ENCODE results near the gene KCNH3.

Gene KCNH3

DNA sequence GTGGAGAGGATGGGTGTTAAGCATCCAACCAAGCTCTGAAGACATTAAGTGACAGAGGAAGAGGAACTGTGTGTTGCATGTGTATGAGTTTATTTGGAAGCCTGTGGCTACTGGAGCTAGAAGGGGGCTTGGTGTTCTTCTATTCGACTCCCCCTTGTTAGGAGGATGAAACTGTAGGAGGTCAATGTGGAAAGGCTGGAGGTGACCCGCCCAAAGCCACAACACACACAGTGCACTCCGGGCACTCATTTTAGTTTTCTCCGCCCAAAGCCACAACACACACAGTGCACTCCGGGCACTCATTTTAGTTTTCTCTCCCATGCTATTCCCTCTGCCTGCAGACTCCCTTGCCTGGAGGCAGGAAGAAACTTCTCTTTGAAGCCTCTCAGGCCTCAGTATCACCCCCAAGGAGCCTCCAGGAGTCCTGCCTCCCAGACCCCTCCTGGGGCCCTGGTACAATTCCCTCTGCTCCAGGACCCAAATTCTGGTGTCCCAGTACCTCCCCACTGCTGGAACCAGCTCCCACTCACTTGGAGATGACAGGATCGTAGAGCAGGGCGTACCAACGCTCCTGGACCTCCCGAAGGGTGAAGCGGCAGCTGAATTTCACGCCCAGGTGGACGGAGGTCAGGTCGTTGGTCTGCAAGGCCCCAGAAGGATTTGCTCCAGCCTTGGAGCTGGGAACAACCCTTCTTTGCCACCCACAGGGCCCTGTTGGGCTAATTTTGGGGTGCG lies 25.3 kb downstream of the KCNH3 start:
- H3K9ac ChIP-seq, result no peak overlapping the region
- H3K4me1 ChIP-seq, result peaks cover 12% of the 10 kb centered on the region
- no peak overlapping the region for H3K27ac ChIP-seq
- H2AFZ ChIP-seq, result no peak overlapping the region
- peaks cover 3% of the 10 kb centered on the region for H3K79me2 ChIP-seq
- H3K36me3 ChIP-seq (ENCODE audit: control insufficient read depth, insufficient read depth, low read length), result no peaks in the 10 kb centered on the region
- no peak overlapping the region for H3K4me3 ChIP-seq (ENCODE audit: low read depth, low read length)
- H3K4me2 ChIP-seq (ENCODE audit: low read length), result no peak overlapping the region
- H3K27me3 ChIP-seq (ENCODE audit: control insufficient read depth, insufficient read depth, low read length), result no peaks in the 10 kb centered on the region
- no peaks in the 10 kb centered on the region for H3K9me3 ChIP-seq (ENCODE audit: control insufficient read depth, low read length)
- TF ChIP-seq, protein P1, sequence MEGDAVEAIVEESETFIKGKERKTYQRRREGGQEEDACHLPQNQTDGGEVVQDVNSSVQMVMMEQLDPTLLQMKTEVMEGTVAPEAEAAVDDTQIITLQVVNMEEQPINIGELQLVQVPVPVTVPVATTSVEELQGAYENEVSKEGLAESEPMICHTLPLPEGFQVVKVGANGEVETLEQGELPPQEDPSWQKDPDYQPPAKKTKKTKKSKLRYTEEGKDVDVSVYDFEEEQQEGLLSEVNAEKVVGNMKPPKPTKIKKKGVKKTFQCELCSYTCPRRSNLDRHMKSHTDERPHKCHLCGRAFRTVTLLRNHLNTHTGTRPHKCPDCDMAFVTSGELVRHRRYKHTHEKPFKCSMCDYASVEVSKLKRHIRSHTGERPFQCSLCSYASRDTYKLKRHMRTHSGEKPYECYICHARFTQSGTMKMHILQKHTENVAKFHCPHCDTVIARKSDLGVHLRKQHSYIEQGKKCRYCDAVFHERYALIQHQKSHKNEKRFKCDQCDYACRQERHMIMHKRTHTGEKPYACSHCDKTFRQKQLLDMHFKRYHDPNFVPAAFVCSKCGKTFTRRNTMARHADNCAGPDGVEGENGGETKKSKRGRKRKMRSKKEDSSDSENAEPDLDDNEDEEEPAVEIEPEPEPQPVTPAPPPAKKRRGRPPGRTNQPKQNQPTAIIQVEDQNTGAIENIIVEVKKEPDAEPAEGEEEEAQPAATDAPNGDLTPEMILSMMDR (IDR thresholded peaks at IDR 0.05), result no peak

DNA sequence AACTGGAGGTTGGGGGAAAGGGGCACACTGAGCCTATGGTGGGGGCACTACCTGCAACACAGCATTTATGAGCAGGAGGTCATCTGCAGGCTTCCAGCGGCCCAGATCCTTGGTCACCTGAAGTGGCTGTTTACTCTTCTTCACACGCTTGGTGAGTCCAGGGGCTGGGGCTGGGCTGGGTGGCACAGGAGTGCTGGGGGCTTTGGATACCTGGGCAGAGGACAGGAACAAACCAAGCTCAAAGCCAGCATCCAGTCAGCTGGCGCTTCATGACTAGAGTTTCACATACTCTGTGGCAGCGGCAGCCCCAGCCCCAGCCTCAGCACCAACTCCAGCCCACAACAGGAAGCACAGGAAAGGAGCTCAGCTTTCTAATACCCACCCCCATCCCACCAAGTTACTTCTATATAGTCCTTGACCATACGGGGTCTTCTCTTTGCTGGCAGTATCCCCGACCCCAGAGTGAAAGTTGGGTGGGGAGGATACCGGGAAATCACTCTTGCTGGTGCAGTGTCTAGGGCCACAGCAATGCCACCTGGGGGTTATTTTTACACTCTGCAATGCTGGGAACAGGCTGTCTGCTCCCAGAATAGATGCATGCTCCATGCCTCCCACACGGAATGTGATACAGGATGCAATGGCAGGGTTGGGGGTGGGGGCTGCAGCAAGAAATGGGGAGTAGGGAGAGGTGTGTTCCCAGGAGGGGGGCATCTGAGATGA lies 26.0 kb downstream of the KCNH3 start:
- Histone ChIP-seq H2AFZ (no peak overlapping the region), H3K4me2 (ENCODE audit: low read length) (no peak overlapping the region), H3K27me3 (ENCODE audit: control insufficient read depth, insufficient read depth, low read length) (no peaks in the 10 kb centered on the region), H3K4me1 (peaks cover 12% of the 10 kb centered on the region), H3K27ac (no peak overlapping the region), H3K9ac (no peak overlapping the region), H3K36me3 (ENCODE audit: control insufficient read depth, insufficient read depth, low read length) (no peaks in the 10 kb centered on the region), H3K79me2 (peaks cover 6% of the 10 kb centered on the region), H3K4me3 (ENCODE audit: low read depth, low read length) (no peak overlapping the region), H3K9me3 (ENCODE audit: control insufficient read depth, low read length) (no peaks in the 10 kb centered on the region)
- TF ChIP-seq, protein P1 (IDR thresholded peaks at IDR 0.05), result no peak

DNA sequence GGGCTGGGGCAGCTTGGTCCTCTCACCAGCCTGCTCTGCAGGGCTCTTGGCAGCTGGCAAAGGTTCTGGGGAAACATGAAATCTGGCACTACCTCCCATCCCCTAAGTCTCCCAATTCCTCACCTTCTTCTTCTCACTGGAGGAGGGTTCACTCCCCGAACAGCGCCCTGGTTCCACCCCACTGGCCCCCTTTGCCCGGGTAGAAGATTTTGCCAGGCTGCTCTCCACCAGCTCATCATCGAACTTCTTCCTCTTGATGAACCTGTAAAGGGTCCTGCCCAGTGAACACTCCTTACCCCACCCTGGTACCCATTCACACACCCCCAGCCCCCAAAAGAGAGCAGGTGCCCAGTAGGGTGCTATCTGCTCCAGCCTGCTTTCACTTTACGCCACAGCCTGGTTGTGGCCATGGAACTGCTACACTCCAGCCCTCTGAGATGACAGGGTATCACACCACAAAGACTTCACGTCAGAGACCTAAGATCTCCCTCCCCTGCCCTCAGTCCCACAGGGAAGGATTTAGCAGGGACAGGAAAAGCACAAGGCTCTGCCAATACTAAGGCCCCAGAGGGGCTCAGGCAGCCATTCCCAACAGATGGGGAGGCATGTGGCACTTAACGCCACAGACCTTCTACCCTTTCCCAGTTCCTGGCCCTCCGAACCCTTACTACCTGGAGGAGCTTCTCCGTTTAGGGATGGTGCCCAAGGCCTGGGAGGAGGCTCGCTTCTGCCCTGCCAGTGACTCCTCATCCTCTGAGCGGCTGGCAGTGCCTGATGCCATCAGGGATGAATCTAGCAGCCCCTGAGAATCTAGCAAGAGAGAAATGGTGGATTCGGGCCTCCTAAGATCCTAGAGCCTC lies 26.8 kb downstream of the KCNH3 start:
- Histone ChIP-seq H3K27ac (no peak overlapping the region), H3K27me3 (ENCODE audit: control insufficient read depth, insufficient read depth, low read length) (no peaks in the 10 kb centered on the region), H3K36me3 (ENCODE audit: control insufficient read depth, insufficient read depth, low read length) (no peaks in the 10 kb centered on the region)

DNA sequence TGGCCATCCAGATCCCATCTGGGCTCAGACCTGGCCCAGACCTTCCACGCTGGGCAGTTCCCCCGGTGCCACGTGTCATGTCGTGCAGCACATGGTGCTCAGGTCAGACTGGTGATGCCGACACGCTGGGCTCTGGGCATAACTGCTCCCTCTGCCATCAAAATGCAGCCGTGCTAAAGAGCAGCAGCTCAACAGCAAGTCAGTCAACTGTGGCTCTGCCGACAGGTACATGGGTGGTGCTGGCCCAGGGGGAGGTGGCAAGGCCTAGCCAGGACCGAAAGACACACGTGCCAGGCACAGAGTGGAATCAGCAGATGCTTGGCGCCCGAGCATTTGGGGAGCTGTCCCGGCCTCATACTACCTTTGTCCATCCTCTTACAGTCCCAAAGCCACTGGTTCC lies 27.5 kb downstream of the KCNH3 start:
- no peaks in the 10 kb centered on the region for H3K36me3 ChIP-seq (ENCODE audit: control insufficient read depth, insufficient read depth, low read length)

More for the DNA sequence above, 26.8 kb downstream of the KCNH3 start:
- peaks cover 8% of the 10 kb centered on the region for H3K79me2 ChIP-seq
- no peak overlapping the region for H2AFZ ChIP-seq
- H3K4me2 ChIP-seq (ENCODE audit: low read length), result no peak overlapping the region
- H3K9me3 ChIP-seq (ENCODE audit: control insufficient read depth, low read length), result no peaks in the 10 kb centered on the region
- no peak overlapping the region for H3K4me3 ChIP-seq (ENCODE audit: low read depth, low read length)
- TF ChIP-seq, protein P1 (IDR thresholded peaks at IDR 0.05), result no peak
- peaks cover 19% of the 10 kb centered on the region for H3K4me1 ChIP-seq
- H3K9ac ChIP-seq, result no peak overlapping the region

More for the DNA sequence above, 27.5 kb downstream of the KCNH3 start:
- H3K4me3 ChIP-seq (ENCODE audit: low read depth, low read length), result no peak overlapping the region
- H3K4me2 ChIP-seq (ENCODE audit: low read length), result no peak overlapping the region
- no peak overlapping the region for H3K27ac ChIP-seq
- no peaks in the 10 kb centered on the region for H3K27me3 ChIP-seq (ENCODE audit: control insufficient read depth, insufficient read depth, low read length)
- H3K9me3 ChIP-seq (ENCODE audit: control insufficient read depth, low read length), result no peaks in the 10 kb centered on the region
- peaks cover 8% of the 10 kb centered on the region for H3K79me2 ChIP-seq
- H3K9ac ChIP-seq, result no peak overlapping the region
- TF ChIP-seq, protein P1 (IDR thresholded peaks at IDR 0.05), result no peak
- peaks cover 26% of the 10 kb centered on the region for H3K4me1 ChIP-seq
- no peak overlapping the region for H2AFZ ChIP-seq

Measured in parathyroid adenoma (tissue), 2 donors.